Natural killer cell treated with Interleukin-12 subunit alpha and Interleukin-12 subunit beta and Interleukin-15 and Interleukin-18, amount 100 ng/mL, for 72 hours (primary cell): Measurements from ENCODE around the gene PCDHB10. TPM values are rescaled to one million over a fixed set of nuclear protein-coding genes. Genes with fewer than 3 reads are reported as not detected.
"Not testable (repeated sequence)": the region's sequence is repeated elsewhere in the genome, so short reads cannot be mapped to it uniquely, and the experiment has no call there.

Source experiments
- ATAC-seq, 2 donors: fragments of 150-1000 bp; cut with Tn5 transposase in 1 of 2; sonication (Bioruptor Pico), chemical (Tn5 transposase) in 1 of 2; 2 replicates each; pipeline ENCODE4 v1.10.0; 2021
- DNase-seq: peaks from one replicate; pipeline ENCODE4 v3.0.0; 2022; ENCODE audit warnings: low spot score
- H3K27ac Mint-ChIP-seq, 2 donors: 1 replicate in 1 of 2; 2 replicates in 1 of 2; pipeline ENCODE4 v1.8.0; 2022; ENCODE audit warnings: mixed read lengths in 2 of 2, mild to moderate bottlenecking in 1 of 2, moderate library complexity in 1 of 2
- H3K27me3 Mint-ChIP-seq, 2 donors: 1 replicate in 1 of 2; 2 replicates in 1 of 2; pipeline ENCODE4 v1.8.0; 2022; ENCODE audit warnings: mixed read lengths in 2 of 2
- H3K36me3 Mint-ChIP-seq: one replicate; pipeline ENCODE4 v1.8.0; 2022; ENCODE audit warnings: mixed read lengths
- H3K4me1 Mint-ChIP-seq, 2 donors: 1 replicate in 1 of 2; 2 replicates in 1 of 2; pipeline ENCODE4 v1.8.0; 2022; ENCODE audit warnings: low read depth in 2 of 2, mixed read lengths in 2 of 2, mild to moderate bottlenecking in 1 of 2
- H3K4me3 Mint-ChIP-seq: one replicate; pipeline ENCODE4 v1.8.0; 2022; ENCODE audit warnings: mixed read lengths
- H3K9me3 Mint-ChIP-seq: 2 replicates; pipeline ENCODE4 v1.8.0; 2022; ENCODE audit warnings: mixed read lengths
- total RNA-seq, 2 donors: library from RNA; stranded (reverse); gene quantifications; one replicate each; pipeline ENCODE4 v1.2.3, GENCODE V29; 2022

PCDHB10 gene
- total RNA-seq, 2 donors from 2014 or later = not detected

- H3K4me3 Mint-ChIP-seq, H3K27ac Mint-ChIP-seq, H3K9me3 Mint-ChIP-seq, H3K4me1 Mint-ChIP-seq, ATAC-seq, DNase-seq, H3K36me3 Mint-ChIP-seq: not testable (repeated sequence)
- peaks cover 10 to 11% of the 10 kb centered on the region in 2 donors for H3K27me3 Mint-ChIP-seq
Observed at GRCh38 chr5:141177577-141178191, 14.5 kb upstream of the PCDHB10 start, which contains the start of gene PCDHB8. TSS of gene PCDHB8 (plus strand) at chr5:141177790. CDS start at chr5:141178035, 245 bp downstream.

- not testable (repeated sequence) for H3K27ac Mint-ChIP-seq, H3K4me3 Mint-ChIP-seq, H3K4me1 Mint-ChIP-seq, ATAC-seq, H3K9me3 Mint-ChIP-seq, H3K36me3 Mint-ChIP-seq, DNase-seq
- H3K27me3 Mint-ChIP-seq = peaks cover 9 to 11% of the 10 kb centered on the region in 2 donors
Observed at GRCh38 chr5:141179371-141179770, 12.8 kb upstream of the PCDHB10 start.

- not testable (repeated sequence) for DNase-seq, ATAC-seq, H3K4me3 Mint-ChIP-seq, H3K36me3 Mint-ChIP-seq, H3K4me1 Mint-ChIP-seq, H3K9me3 Mint-ChIP-seq, H3K27ac Mint-ChIP-seq
- peaks cover 13 to 15% of the 10 kb centered on the region in 2 donors for H3K27me3 Mint-ChIP-seq
Observed at GRCh38 chr5:141179876-141180275, 12.3 kb upstream of the PCDHB10 start.

- Mint-ChIP-seq H3K4me1 (peaks cover 0 to 3% of the 10 kb centered on the region in 2 donors), H3K9me3 (peaks cover 3% of the 10 kb centered on the region), H3K4me3 (no peak overlapping the region), H3K27ac (no peak overlapping the region), H3K36me3 (peaks cover 12% of the 10 kb centered on the region), H3K27me3 (peaks cover 16% of the 10 kb centered on the region in 2 donors)
- ATAC-seq (no peak), DNase-seq (no peak)
Observed at GRCh38 chr5:141180313-141180712, 11.8 kb upstream of the PCDHB10 start.

- H3K27ac Mint-ChIP-seq = no peak within 1 kb of the TSS
- ATAC-seq (no peak), DNase-seq (no peak)
- H3K27me3 Mint-ChIP-seq = peaks cover 16 to 30% of the 10 kb centered on the region in 2 donors
- no peak within 1 kb of the TSS for H3K4me3 Mint-ChIP-seq
- peaks cover 3% of the 10 kb centered on the region for H3K9me3 Mint-ChIP-seq
- peaks cover 20% of the 10 kb centered on the region for H3K36me3 Mint-ChIP-seq
- H3K4me1 Mint-ChIP-seq = peaks cover 3 to 6% of the 10 kb centered on the region in 2 donors
Observed at GRCh38 chr5:141182248-141182647, 9.9 kb upstream of the PCDHB10 start, which contains the start of gene PCDHB16. TSS of gene PCDHB16 (plus strand) at chr5:141182387. CDS start at chr5:141182560, 173 bp downstream.

GRCh38 chr5:141184117-141184855 lies 7.9 kb upstream of the PCDHB10 start:
- H3K4me3 Mint-ChIP-seq, H3K27ac Mint-ChIP-seq, H3K9me3 Mint-ChIP-seq, ATAC-seq, H3K4me1 Mint-ChIP-seq, DNase-seq: not testable (repeated sequence)
- H3K36me3 Mint-ChIP-seq = peaks cover 31% of the 10 kb centered on the region
- peaks cover 22 to 43% of the 10 kb centered on the region in 2 donors for H3K27me3 Mint-ChIP-seq

GRCh38 chr5:141186897-141187512 lies 5.1 kb upstream of the PCDHB10 start, which contains the start of gene PCDHB9:
TSS of gene PCDHB9 (plus strand) at chr5:141187161. CDS start at chr5:141187319, 158 bp downstream.
- DNase-seq (no peak), ATAC-seq (no peak)
- Mint-ChIP-seq H3K4me1 (peaks cover 5 to 6% of the 10 kb centered on the region in 2 donors), H3K27me3 (peaks cover 24 to 42% of the 10 kb centered on the region in 2 donors), H3K27ac (no peak within 1 kb of the TSS), H3K9me3 (peaks cover 6% of the 10 kb centered on the region), H3K36me3 (peaks cover 31% of the 10 kb centered on the region), H3K4me3 (peak within 1 kb of the TSS; percentile 44)

- not testable (repeated sequence) for ATAC-seq, H3K4me1 Mint-ChIP-seq, H3K9me3 Mint-ChIP-seq, H3K4me3 Mint-ChIP-seq, H3K27ac Mint-ChIP-seq, DNase-seq
- Mint-ChIP-seq H3K36me3 (peaks cover 26% of the 10 kb centered on the region), H3K27me3 (peaks cover 20 to 44% of the 10 kb centered on the region in 2 donors)
Observed at GRCh38 chr5:141188682-141189081, 3.5 kb upstream of the PCDHB10 start.

- not testable (repeated sequence) for H3K4me1 Mint-ChIP-seq, H3K27ac Mint-ChIP-seq, H3K9me3 Mint-ChIP-seq, DNase-seq, ATAC-seq, H3K4me3 Mint-ChIP-seq
- Mint-ChIP-seq H3K36me3 (peaks cover 26% of the 10 kb centered on the region), H3K27me3 (peaks cover 20 to 44% of the 10 kb centered on the region in 2 donors)
Observed at GRCh38 chr5:141189131-141189530, 3.0 kb upstream of the PCDHB10 start.

- H3K4me3 Mint-ChIP-seq, H3K9me3 Mint-ChIP-seq: not testable (repeated sequence)
Observed at GRCh38 chr5:141194332-141194731, 2.2 kb downstream of the PCDHB10 start.

GRCh38 chr5:141196363-141196762 lies 4.2 kb downstream of the PCDHB10 start:
- H3K27me3 Mint-ChIP-seq = peaks cover 12 to 38% of the 10 kb centered on the region in 2 donors
- no peak for DNase-seq
- peaks cover 27% of the 10 kb centered on the region for H3K36me3 Mint-ChIP-seq
- ATAC-seq = no peak
- peaks cover 10% of the 10 kb centered on the region for H3K9me3 Mint-ChIP-seq
- no peak overlapping the region for H3K4me3 Mint-ChIP-seq
- no peak overlapping the region for H3K27ac Mint-ChIP-seq
- H3K4me1 Mint-ChIP-seq = no peaks in the 10 kb centered on the region

More at GRCh38 chr5:141194332-141194731, 2.2 kb downstream of the PCDHB10 start:
- Mint-ChIP-seq H3K36me3 (peaks cover 26% of the 10 kb centered on the region), H3K27me3 (peaks cover 11 to 37% of the 10 kb centered on the region in 2 donors)
- not testable (repeated sequence) for ATAC-seq, DNase-seq, H3K27ac Mint-ChIP-seq, H3K4me1 Mint-ChIP-seq

- ATAC-seq (no peak), DNase-seq (no peak)
- Mint-ChIP-seq H3K27ac (no peak within 1 kb of the TSS), H3K27me3 (peaks cover 5 to 27% of the 10 kb centered on the region in 2 donors), H3K4me3 (no peak within 1 kb of the TSS), H3K4me1 (no peaks in the 10 kb centered on the region), H3K36me3 (peaks cover 23% of the 10 kb centered on the region), H3K9me3 (peaks cover 10% of the 10 kb centered on the region)
Observed at GRCh38 chr5:141199359-141200235, 7.4 kb downstream of the PCDHB10 start, which contains the start of gene PCDHB11. TSS of gene PCDHB11 (plus strand) at chr5:141199627. CDS start at chr5:141199775, 148 bp downstream.

GRCh38 chr5:141201126-141201525 lies 9.0 kb downstream of the PCDHB10 start:
- not testable (repeated sequence) for ATAC-seq, H3K4me3 Mint-ChIP-seq, H3K4me1 Mint-ChIP-seq, DNase-seq, H3K9me3 Mint-ChIP-seq, H3K27ac Mint-ChIP-seq
- H3K27me3 Mint-ChIP-seq = peaks cover 5 to 27% of the 10 kb centered on the region in 2 donors
- peaks cover 22% of the 10 kb centered on the region for H3K36me3 Mint-ChIP-seq
